ENCODE measurements around the gene CDC73. TPM values are rescaled to one million over a fixed set of nuclear protein-coding genes. Genes with fewer than 3 reads are reported as not detected.
A peak's percentile ranks its signal among the peaks of the same experiment; 100 is the strongest.

CDC73 gene
- total and polyA plus RNA-seq, 2 of the 13 experiments (the other 11 are each of a cell fraction or from before 2014, with no cell fraction given), result 20.2 to 26.3 TPM

DNA sequence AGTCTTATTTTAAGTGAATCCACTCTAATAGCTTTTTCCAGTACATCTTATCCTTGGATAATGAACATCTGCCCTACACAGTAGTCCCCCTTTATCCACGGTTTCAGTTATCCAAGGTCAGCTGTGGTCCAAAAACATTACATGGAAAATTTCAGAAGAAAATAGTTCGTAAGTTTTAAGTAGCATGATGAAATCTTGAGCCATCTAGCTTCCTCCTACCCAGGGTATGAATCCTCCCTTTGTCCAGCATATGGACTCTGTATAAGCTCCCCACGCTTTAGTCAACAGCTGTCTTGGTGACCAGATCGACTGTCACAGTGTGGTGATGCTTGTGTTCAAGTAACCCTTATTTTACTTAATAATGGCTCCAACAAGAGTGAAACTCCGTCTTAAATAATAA is 19.2 kb upstream of the CDC73 start:
- intact Hi-C loops (cut with micrococcal nuclease; ENCODE audit: unreplicated experiment), result no loop called here
- ATAC-seq (no peak), DNase-seq (ENCODE audit: low spot score) (peak; percentile 28), FAIRE-seq (no peak)
- H2AFZ ChIP-seq (ENCODE audit: low read length), result no peak overlapping the region
- no peak overlapping the region for H3K4me3 ChIP-seq (replicated peaks in 1 of 3; ENCODE audit: insufficient read depth in 1 of 3, low read depth in 2 of 3, low read length in 3 of 3)
- ChIA-PET CTCF (ENCODE audit: low intra/inter-chr PET ratio, low total read pairs) (no interaction called here), POLR2A (interaction anchor here (1.9 kb wide), 1 partner anchor 20 kb away, joined by 9 read pairs; the partner anchor contains the start of gene CDC73)
- H3K27ac ChIP-seq (ENCODE audit: extremely low read length, insufficient read depth, low read length), result no peak overlapping the region
- peaks cover 31% of the 10 kb centered on the region for H3K79me2 ChIP-seq (ENCODE audit: insufficient read depth, low read length)
- H3K27me3 ChIP-seq (ENCODE audit: control insufficient read depth in 1 of 2, insufficient read depth in 2 of 2, low read length in 2 of 2), result no peaks in the 10 kb centered on the region; a peak in 1 of 5 replicates
- no TSS peak for BruUV-seq (replicated peaks)
- H3K4me1 ChIP-seq (ENCODE audit: insufficient read depth, low read length), result peaks cover 34% of the 10 kb centered on the region
- H3K9me3 ChIP-seq (ENCODE audit: low read length), result no peaks in the 10 kb centered on the region
- peaks cover 6 to 27% of the 10 kb centered on the region in 2 experiments; a peak in 4 of 5 replicates for H3K36me3 ChIP-seq (replicated peaks in 1 of 2; ENCODE audit: control insufficient read depth in 1 of 2, insufficient read depth in 2 of 2, low read length in 2 of 2)
- no peak overlapping the region for H3K4me2 ChIP-seq (ENCODE audit: low read depth, low read length)
- no peak overlapping the region for H3K9ac ChIP-seq (ENCODE audit: insufficient read depth, low read depth, low read length)
- 62% methylated on average over 5 of the region's 5 CpGs for WGBS (ENCODE audit: low lambda C conversion rate)
- in situ Hi-C loops (cut with HindIII; ENCODE audit: extremely low pct_ligation_motif_present, low pct_unique_long_range_greater_than_20kb), result no loop called here
- H4K20me1 ChIP-seq (ENCODE audit: insufficient read depth, low read length), result no peaks in the 10 kb centered on the region
- TF ChIP-seq ZNF335 (CRISPR knock-in tag; IDR thresholded peaks at IDR 0.05) (no peak), EHMT2 (IDR thresholded peaks at IDR 0.05; ENCODE audit: borderline replicate concordance, low read depth, low read length) (no peak), FOXA3 (CRISPR knock-in tag; IDR thresholded peaks at IDR 0.05) (no peak), SAP130 (CRISPR knock-in tag; IDR thresholded peaks at IDR 0.05; ENCODE audit: low read depth) (peak; percentile 19; the same call in 1 of the 2 replicates), PATZ1 (CRISPR knock-in tag; IDR thresholded peaks at IDR 0.05) (no peak), ZNF296 (CRISPR knock-in tag; conservative IDR thresholded peaks at IDR 0.05) (no peak), ZNF816 (CRISPR knock-in tag; IDR thresholded peaks at IDR 0.05; ENCODE audit: borderline replicate concordance) (no peak), GATA4 (IDR thresholded peaks at IDR 0.05; ENCODE audit: borderline replicate concordance, low read depth) (0 out of 2 replicates have a peak, but pooled peaks have one; percentile 37), MTF1 (CRISPR knock-in tag; IDR thresholded peaks at IDR 0.05) (no peak), ATF4 (CRISPR knock-in tag; IDR thresholded peaks at IDR 0.05) (peak in 1 of 2 experiments; percentile 82; a peak in 2 of 4 replicates), ZNF33B (CRISPR knock-in tag; IDR thresholded peaks at IDR 0.05) (no peak), NR3C1 (CRISPR knock-in tag; IDR thresholded peaks at IDR 0.05) (no peak), POLR2G (IDR thresholded peaks at IDR 0.05; ENCODE audit: low read depth, low read length) (0 out of 2 replicates have a peak, but pooled peaks have one; percentile 29), GATAD2A (CRISPR knock-in tag; IDR thresholded peaks at IDR 0.05) (peak; percentile 56; the same call in 1 of the 2 replicates), ARHGAP35 (CRISPR knock-in tag; IDR thresholded peaks at IDR 0.05; ENCODE audit: borderline replicate concordance) (no peak), MTF2 (CRISPR knock-in tag; IDR thresholded peaks at IDR 0.05; ENCODE audit: borderline replicate concordance) (no peak), RNF2 (conservative IDR thresholded peaks at IDR 0.05; ENCODE audit: low read depth) (no peak), ZNF790 (CRISPR knock-in tag; IDR thresholded peaks at IDR 0.05; ENCODE audit: borderline replicate concordance) (no peak), SYNCRIP (IDR thresholded peaks at IDR 0.05; ENCODE audit: insufficient read depth, low read depth, low read length) (no peak), CEBPG (CRISPR knock-in tag; IDR thresholded peaks at IDR 0.05) (0 out of 2 replicates have a peak, but pooled peaks have one; percentile 40), ZBTB1 (CRISPR knock-in tag; IDR thresholded peaks at IDR 0.05; ENCODE audit: borderline replicate concordance) (no peak)
- TF ChIP-seq, protein P1, sequence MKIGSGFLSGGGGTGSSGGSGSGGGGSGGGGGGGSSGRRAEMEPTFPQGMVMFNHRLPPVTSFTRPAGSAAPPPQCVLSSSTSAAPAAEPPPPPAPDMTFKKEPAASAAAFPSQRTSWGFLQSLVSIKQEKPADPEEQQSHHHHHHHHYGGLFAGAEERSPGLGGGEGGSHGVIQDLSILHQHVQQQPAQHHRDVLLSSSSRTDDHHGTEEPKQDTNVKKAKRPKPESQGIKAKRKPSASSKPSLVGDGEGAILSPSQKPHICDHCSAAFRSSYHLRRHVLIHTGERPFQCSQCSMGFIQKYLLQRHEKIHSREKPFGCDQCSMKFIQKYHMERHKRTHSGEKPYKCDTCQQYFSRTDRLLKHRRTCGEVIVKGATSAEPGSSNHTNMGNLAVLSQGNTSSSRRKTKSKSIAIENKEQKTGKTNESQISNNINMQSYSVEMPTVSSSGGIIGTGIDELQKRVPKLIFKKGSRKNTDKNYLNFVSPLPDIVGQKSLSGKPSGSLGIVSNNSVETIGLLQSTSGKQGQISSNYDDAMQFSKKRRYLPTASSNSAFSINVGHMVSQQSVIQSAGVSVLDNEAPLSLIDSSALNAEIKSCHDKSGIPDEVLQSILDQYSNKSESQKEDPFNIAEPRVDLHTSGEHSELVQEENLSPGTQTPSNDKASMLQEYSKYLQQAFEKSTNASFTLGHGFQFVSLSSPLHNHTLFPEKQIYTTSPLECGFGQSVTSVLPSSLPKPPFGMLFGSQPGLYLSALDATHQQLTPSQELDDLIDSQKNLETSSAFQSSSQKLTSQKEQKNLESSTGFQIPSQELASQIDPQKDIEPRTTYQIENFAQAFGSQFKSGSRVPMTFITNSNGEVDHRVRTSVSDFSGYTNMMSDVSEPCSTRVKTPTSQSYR (CRISPR knock-in tag; IDR thresholded peaks at IDR 0.05; ENCODE audit: borderline replicate concordance), result no peak

Data from HepG2 (cell line).